GM23338 (cell line): ENCODE data around the gene MYO1A. TPM values are rescaled to one million over a fixed set of nuclear protein-coding genes. Genes with fewer than 3 reads are reported as not detected.
"Not testable (repeated sequence)": the region's sequence is repeated elsewhere in the genome, so short reads cannot be mapped to it uniquely, and the experiment has no call there.

Experiments
- ATAC-seq: fragments of 200-7000 bp; cut with Tn5 transposase; 3 replicates; pipeline ENCODE4 v1.9.1; 2020
- DNase-seq: peaks from one replicate; pipeline ENCODE4 v3.0.0-alpha.2; 2015; ENCODE audit warnings: low spot score
- H2AFZ ChIP-seq: fragments of 200-600 bp; sonication (generic); 2 replicates; pipeline ENCODE4 v1.8.0; 2016; ENCODE audit warnings: antibody characterized with exemption, mild to moderate bottlenecking, moderate library complexity
- H3F3A ChIP-seq: fragments of 200-600 bp; sonication (generic); replicated peaks from 2 replicates; pipeline ENCODE4 v1.8.0; 2017; ENCODE audit warnings: antibody characterized with exemption, mixed run types, low read depth
- H3K27ac ChIP-seq: fragments of 200-600 bp; sonication (generic); 2 replicates; pipeline ENCODE4 v1.6.1; 2016; ENCODE audit warnings: low read depth
- H3K27me3 ChIP-seq: fragments of 200-600 bp; sonication (generic); 2 replicates; pipeline ENCODE4 v1.8.0; 2016; ENCODE audit warnings: mild to moderate bottlenecking, mixed run types, moderate library complexity; ENCODE audit not compliant: insufficient read depth
- H3K36me3 ChIP-seq: fragments of 200-600 bp; sonication (generic); 2 replicates; pipeline ENCODE4 v1.8.0; 2016; ENCODE audit warnings: mild to moderate bottlenecking; ENCODE audit not compliant: insufficient read depth
- H3K4me1 ChIP-seq: fragments of 200-600 bp; sonication (generic); 2 replicates; pipeline ENCODE4 v1.8.0; 2016; ENCODE audit warnings: mild to moderate bottlenecking, moderate library complexity; ENCODE audit not compliant: insufficient read depth
- H3K4me2 ChIP-seq: fragments of 200-600 bp; sonication (generic); 2 replicates; pipeline ENCODE4 v1.7.1; 2017; ENCODE audit warnings: mixed run types
- H3K4me3 ChIP-seq: fragments of 200-600 bp; sonication (generic); 2 replicates; pipeline ENCODE4 v1.6.1; 2016; ENCODE audit warnings: mixed run types
- H3K79me2 ChIP-seq: fragments of 200-600 bp; sonication (generic); replicated peaks from 2 replicates; pipeline ENCODE4 v1.8.0; 2017; ENCODE audit warnings: mild to moderate bottlenecking; ENCODE audit not compliant: insufficient read depth
- H3K9me2 ChIP-seq: fragments of 200-600 bp; sonication (generic); 2 replicates; pipeline ENCODE4 v1.8.0; 2017; ENCODE audit not compliant: insufficient read depth
- H4K20me1 ChIP-seq: fragments of 200-600 bp; sonication (generic); replicated peaks from 2 replicates; pipeline ENCODE4 v1.8.0; 2017; ENCODE audit warnings: mild to moderate bottlenecking; ENCODE audit not compliant: insufficient read depth
- H3K27ac Mint-ChIP-seq: 2 replicates; pipeline ENCODE4 v1.8.0; 2020; ENCODE audit warnings: inconsistent platforms, mild to moderate bottlenecking, moderate library complexity, mixed read lengths
- H3K27me3 Mint-ChIP-seq: 3 replicates; pipeline ENCODE4 v1.8.0; 2022; ENCODE audit warnings: low read depth, mild to moderate bottlenecking, moderate library complexity, mixed read lengths, inconsistent platforms; ENCODE audit not compliant: insufficient read depth, poor library complexity
- H3K36me3 Mint-ChIP-seq: 3 replicates; pipeline ENCODE4 v1.8.0; 2021; ENCODE audit warnings: low read depth, mild to moderate bottlenecking, inconsistent platforms, moderate library complexity, mixed read lengths
- H3K4me1 Mint-ChIP-seq: 3 replicates; pipeline ENCODE4 v1.8.0; 2020; ENCODE audit warnings: mild to moderate bottlenecking, inconsistent platforms, mixed read lengths
- H3K4me3 Mint-ChIP-seq: 3 replicates; pipeline ENCODE4 v1.8.0; 2021; ENCODE audit warnings: moderate library complexity, mild to moderate bottlenecking, inconsistent platforms, mixed read lengths
- H3K9me3 Mint-ChIP-seq: 3 replicates; pipeline ENCODE4 v1.8.0; 2020; ENCODE audit warnings: moderate library complexity, mild to moderate bottlenecking, inconsistent platforms, mixed read lengths
- CREB1 ChIP-seq: fragments of 250-450 bp; sonication (Bioruptor Pico); IDR thresholded peaks from 2 replicates; pipeline ENCODE4 v1.5.0; 2020; ENCODE audit warnings: low read depth, mild to moderate bottlenecking, moderate library complexity
- EZH2 ChIP-seq: fragments of 200-600 bp; sonication (generic); IDR thresholded peaks from one replicate; pipeline ENCODE4 v1.8.0; 2017; ENCODE audit warnings: antibody characterized with exemption, mild to moderate bottlenecking, low read depth; ENCODE audit not compliant: unreplicated experiment
- JUNB ChIP-seq: IDR thresholded peaks from one replicate; pipeline ENCODE4 v1.6.1; 2016; ENCODE audit warnings: antibody characterized with exemption; ENCODE audit not compliant: unreplicated experiment
- NANOG ChIP-seq: IDR thresholded peaks from 2 replicates; pipeline ENCODE4 v1.6.1; 2016; ENCODE audit warnings: antibody characterized with exemption, borderline replicate concordance
- POLR2AphosphoS5 ChIP-seq: IDR thresholded peaks from 2 replicates; pipeline ENCODE4 v1.6.1; 2016; ENCODE audit warnings: antibody characterized with exemption, low read depth
- ZNF331 ChIP-seq: fragments of 250-450 bp; sonication (Bioruptor Pico); IDR thresholded peaks from 2 replicates; pipeline ENCODE4 v1.5.0; 2020; ENCODE audit warnings: low read depth, mild to moderate bottlenecking, moderate library complexity
- polyA plus RNA-seq: library from polyadenylated mRNA; unstranded; fragments of >200 nt; fragmentation: Nextera tagmentation; extraction: Ambion mirVana; gene quantifications from 2 replicates; pipeline ENCODE4 v1.2.1, GENCODE V29; 2016
- total RNA-seq: library from RNA; depleted of rRNA; stranded (reverse); fragments of >200 nt; shearing (Covaris generic); gene quantifications from 2 replicates; pipeline ENCODE4 v1.2.3, GENCODE V29; 2014
- TF ChIP-seq, protein P1 (sequence below), 2 experiments: fragments of 200-600 bp in 1 of 2; sonication (generic) in 1 of 2; conservative IDR thresholded peaks; 2 replicates each; pipeline versions ENCODE4 v1.5.1 to v1.6.1; 2016 to 2017; ENCODE audit warnings: antibody characterized with exemption in 2 of 2, low read depth in 2 of 2, mild to moderate bottlenecking in 2 of 2, moderate library complexity in 1 of 2
- TF ChIP-seq, protein P2 (sequence below): IDR thresholded peaks from one replicate; pipeline ENCODE4 v1.6.1; 2018; ENCODE audit warnings: antibody characterized with exemption; ENCODE audit not compliant: unreplicated experiment

The MYO1A gene
- total and polyA plus RNA-seq, 2 experiments from 2014 or later = not detected

DNA sequence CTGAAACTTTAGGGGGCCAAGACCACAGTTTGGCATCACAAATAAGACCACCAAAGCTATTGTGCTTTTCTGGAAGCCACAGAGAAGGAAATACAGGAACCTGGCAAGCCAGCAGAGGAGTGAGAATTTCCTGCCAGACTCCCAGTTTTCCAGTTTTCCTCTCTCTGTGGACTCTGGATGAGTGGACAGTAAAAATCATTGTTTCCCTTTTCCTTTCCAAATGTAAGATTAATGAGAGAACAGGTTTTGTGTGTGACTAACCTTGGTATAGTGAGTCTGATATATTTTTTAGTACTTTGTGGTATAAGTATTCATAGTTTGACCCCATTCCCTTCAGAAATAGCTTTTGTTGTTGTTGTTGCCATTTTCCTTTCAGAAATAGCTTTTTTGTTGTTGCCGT is 31.0 kb downstream of the MYO1A start (continued):
- TF ChIP-seq, protein P1, sequence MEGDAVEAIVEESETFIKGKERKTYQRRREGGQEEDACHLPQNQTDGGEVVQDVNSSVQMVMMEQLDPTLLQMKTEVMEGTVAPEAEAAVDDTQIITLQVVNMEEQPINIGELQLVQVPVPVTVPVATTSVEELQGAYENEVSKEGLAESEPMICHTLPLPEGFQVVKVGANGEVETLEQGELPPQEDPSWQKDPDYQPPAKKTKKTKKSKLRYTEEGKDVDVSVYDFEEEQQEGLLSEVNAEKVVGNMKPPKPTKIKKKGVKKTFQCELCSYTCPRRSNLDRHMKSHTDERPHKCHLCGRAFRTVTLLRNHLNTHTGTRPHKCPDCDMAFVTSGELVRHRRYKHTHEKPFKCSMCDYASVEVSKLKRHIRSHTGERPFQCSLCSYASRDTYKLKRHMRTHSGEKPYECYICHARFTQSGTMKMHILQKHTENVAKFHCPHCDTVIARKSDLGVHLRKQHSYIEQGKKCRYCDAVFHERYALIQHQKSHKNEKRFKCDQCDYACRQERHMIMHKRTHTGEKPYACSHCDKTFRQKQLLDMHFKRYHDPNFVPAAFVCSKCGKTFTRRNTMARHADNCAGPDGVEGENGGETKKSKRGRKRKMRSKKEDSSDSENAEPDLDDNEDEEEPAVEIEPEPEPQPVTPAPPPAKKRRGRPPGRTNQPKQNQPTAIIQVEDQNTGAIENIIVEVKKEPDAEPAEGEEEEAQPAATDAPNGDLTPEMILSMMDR (conservative IDR thresholded peaks at IDR 0.05; ENCODE audit: low read depth in 2 of 2) = no peak
- TF ChIP-seq EZH2 = no peak
- TF ChIP-seq CREB1 (CRISPR knock-in tag) = no peak
- TF ChIP-seq, protein P2, sequence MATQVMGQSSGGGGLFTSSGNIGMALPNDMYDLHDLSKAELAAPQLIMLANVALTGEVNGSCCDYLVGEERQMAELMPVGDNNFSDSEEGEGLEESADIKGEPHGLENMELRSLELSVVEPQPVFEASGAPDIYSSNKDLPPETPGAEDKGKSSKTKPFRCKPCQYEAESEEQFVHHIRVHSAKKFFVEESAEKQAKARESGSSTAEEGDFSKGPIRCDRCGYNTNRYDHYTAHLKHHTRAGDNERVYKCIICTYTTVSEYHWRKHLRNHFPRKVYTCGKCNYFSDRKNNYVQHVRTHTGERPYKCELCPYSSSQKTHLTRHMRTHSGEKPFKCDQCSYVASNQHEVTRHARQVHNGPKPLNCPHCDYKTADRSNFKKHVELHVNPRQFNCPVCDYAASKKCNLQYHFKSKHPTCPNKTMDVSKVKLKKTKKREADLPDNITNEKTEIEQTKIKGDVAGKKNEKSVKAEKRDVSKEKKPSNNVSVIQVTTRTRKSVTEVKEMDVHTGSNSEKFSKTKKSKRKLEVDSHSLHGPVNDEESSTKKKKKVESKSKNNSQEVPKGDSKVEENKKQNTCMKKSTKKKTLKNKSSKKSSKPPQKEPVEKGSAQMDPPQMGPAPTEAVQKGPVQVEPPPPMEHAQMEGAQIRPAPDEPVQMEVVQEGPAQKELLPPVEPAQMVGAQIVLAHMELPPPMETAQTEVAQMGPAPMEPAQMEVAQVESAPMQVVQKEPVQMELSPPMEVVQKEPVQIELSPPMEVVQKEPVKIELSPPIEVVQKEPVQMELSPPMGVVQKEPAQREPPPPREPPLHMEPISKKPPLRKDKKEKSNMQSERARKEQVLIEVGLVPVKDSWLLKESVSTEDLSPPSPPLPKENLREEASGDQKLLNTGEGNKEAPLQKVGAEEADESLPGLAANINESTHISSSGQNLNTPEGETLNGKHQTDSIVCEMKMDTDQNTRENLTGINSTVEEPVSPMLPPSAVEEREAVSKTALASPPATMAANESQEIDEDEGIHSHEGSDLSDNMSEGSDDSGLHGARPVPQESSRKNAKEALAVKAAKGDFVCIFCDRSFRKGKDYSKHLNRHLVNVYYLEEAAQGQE = no peak
- TF ChIP-seq ZNF331 (CRISPR knock-in tag) = no peak
- TF ChIP-seq NANOG = no peak
- TF ChIP-seq JUNB = no peak

DNA sequence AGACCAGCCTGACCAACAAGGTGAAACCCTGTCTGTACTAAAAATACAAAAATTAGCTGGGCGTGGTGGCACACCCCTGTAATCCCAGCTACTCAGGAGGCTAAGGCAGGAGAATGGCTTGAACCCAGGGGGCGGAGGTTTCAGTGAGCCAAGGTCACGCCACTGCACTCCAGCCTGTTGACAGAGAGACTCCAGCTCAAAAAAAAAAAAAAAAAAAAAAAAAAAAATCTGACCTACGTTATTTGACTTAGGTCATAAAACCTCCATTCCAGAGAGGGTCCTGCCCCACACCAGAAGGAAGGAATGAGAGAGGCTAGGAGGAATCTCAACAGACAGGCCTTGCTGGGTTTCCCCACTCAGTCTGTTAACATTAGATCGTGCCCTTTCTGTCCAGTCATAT is 31.6 kb downstream of the MYO1A start:
- not testable (repeated sequence) for H3K36me3 Mint-ChIP-seq, H4K20me1 ChIP-seq, H3F3A ChIP-seq, H3K4me1 ChIP-seq, H3K4me3 Mint-ChIP-seq, H3K27ac Mint-ChIP-seq, ATAC-seq, H3K9me3 Mint-ChIP-seq, H3K27me3 Mint-ChIP-seq, H3K36me3 ChIP-seq, H3K4me2 ChIP-seq, H3K9me2 ChIP-seq, H3K79me2 ChIP-seq, H3K4me3 ChIP-seq, DNase-seq, H3K27ac ChIP-seq, H3K27me3 ChIP-seq
- peak overlapping the region; percentile 25; the same call in 1 of the 2 replicates for H2AFZ ChIP-seq
- peaks cover 23% of the 10 kb centered on the region for H3K4me1 Mint-ChIP-seq

DNA sequence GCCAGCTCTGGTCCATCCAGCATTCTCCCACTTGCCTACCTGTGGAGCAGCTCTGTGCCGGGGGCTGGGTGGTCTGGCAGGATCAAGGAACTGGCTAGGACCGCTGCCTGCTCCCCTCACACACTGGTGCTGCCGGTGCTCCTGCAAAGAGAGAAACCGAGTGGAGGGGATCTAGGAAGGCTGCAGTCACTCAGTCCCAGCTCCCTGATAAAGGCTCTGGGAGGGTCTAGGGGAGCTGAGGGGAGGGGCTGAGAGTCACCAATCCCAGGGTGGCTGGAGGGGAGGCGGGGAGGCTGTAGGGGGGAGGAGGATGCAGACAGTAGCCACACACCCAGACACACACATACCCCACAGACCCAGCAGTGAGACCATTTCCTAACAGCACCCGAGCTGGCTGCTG is 33.6 kb downstream of the MYO1A start, which contains the start of gene TAC3:
Gene TAC3, minus strand, starts transcription at position 182 of the 400 bp plus-strand sequence. CDS start 732 bp downstream, outside the sequence.
- H3K27ac Mint-ChIP-seq = peak within 1 kb of the TSS; percentile 58; the same call in 1 of the 2 replicates
- peak; percentile 52 for TF ChIP-seq POLR2AphosphoS5
- TF ChIP-seq, protein P1 (conservative IDR thresholded peaks at IDR 0.05; ENCODE audit: low read depth in 2 of 2) = no peak
- H3K4me2 ChIP-seq = peak within 1 kb of the TSS; percentile 71
- no peaks in the 10 kb centered on the region for H3K79me2 ChIP-seq
- peaks cover 15% of the 10 kb centered on the region; the same call in 1 of the 2 replicates for H3K4me1 ChIP-seq
- peaks cover 37% of the 10 kb centered on the region for H3K4me1 Mint-ChIP-seq
- H4K20me1 ChIP-seq = no peaks in the 10 kb centered on the region
- no peaks in the 10 kb centered on the region for H3K9me2 ChIP-seq
- no peaks in the 10 kb centered on the region for H3F3A ChIP-seq
- peak within 1 kb of the TSS; percentile 58 for H3K4me3 Mint-ChIP-seq
- H3K27ac ChIP-seq = no peak within 1 kb of the TSS
- peak within 1 kb of the TSS; percentile 41; the same call in 1 of the 2 replicates for H3K4me3 ChIP-seq
- no peaks in the 10 kb centered on the region for H3K36me3 ChIP-seq
- peaks cover 5% of the 10 kb centered on the region for H3K27me3 Mint-ChIP-seq
- H3K27me3 ChIP-seq = no peaks in the 10 kb centered on the region
- DNase-seq (peak; percentile 69), ATAC-seq (peak; percentile 94)
- H2AFZ ChIP-seq = peak within 1 kb of the TSS; percentile 96
- no peaks in the 10 kb centered on the region for H3K9me3 Mint-ChIP-seq
- peaks cover 3% of the 10 kb centered on the region; the same call in 1 of the 3 replicates for H3K36me3 Mint-ChIP-seq
